HEK293 (cell line): ENCODE data around the gene HOXA4.

ENCODE experiments used
- ELK4 ChIP-seq: IDR thresholded peaks from 2 replicates; pipeline ENCODE4 v1.6.1; 2011; ENCODE audit warnings: mild to moderate bottlenecking, low read depth, low read length, borderline replicate concordance
- GFI1B ChIP-seq: fragments of 450-650 bp; formaldehyde crosslinking; IDR thresholded peaks from 2 replicates; pipeline ENCODE4 v1.5.1; 2016; ENCODE audit warnings: missing biosample characterization, missing genetic modification characterization
- MEIS1 ChIP-seq: sonication (generic); formaldehyde crosslinking; IDR thresholded peaks from 2 replicates; pipeline ENCODE4 v1.8.1; 2022; ENCODE audit warnings: missing genetic modification reagents, mild to moderate bottlenecking, borderline replicate concordance
- PRDM1 ChIP-seq: fragments of 450-650 bp; formaldehyde crosslinking; IDR thresholded peaks from 2 replicates; pipeline ENCODE4; 2016; ENCODE audit warnings: missing biosample characterization, missing genetic modification characterization
- REPIN1 ChIP-seq: fragments of 450-650 bp; formaldehyde crosslinking; IDR thresholded peaks from 2 replicates; pipeline ENCODE4 v1.5.1; 2017; ENCODE audit warnings: missing biosample characterization, missing genetic modification characterization, low read depth
- TRIM28 ChIP-seq: IDR thresholded peaks from 2 replicates; pipeline ENCODE4 v1.6.1; 2011; ENCODE audit warnings: low read length, control low read depth, borderline replicate concordance
- ZBTB49 ChIP-seq: fragments of 450-650 bp; formaldehyde crosslinking; IDR thresholded peaks from 2 replicates; pipeline ENCODE4 v1.5.1; 2016; ENCODE audit warnings: missing biosample characterization, missing genetic modification characterization, low read depth
- ZBTB6 ChIP-seq: fragments of 450-650 bp; formaldehyde crosslinking; IDR thresholded peaks from 2 replicates; pipeline ENCODE4 v1.5.1; 2017; ENCODE audit warnings: missing biosample characterization, missing genetic modification characterization
- ZBTB7A ChIP-seq: fragments of 450-650 bp; formaldehyde crosslinking; IDR thresholded peaks from 2 replicates; pipeline ENCODE4 v1.5.1; 2016; ENCODE audit warnings: low read depth, missing biosample characterization, missing genetic modification characterization
- ZNF112 ChIP-seq: fragments of 450-650 bp; formaldehyde crosslinking; IDR thresholded peaks from 2 replicates; pipeline ENCODE4 v1.5.0; 2017; ENCODE audit warnings: missing biosample characterization, missing genetic modification characterization
- ZNF121 ChIP-seq: fragments of 450-650 bp; formaldehyde crosslinking; IDR thresholded peaks from 2 replicates; pipeline ENCODE4 v1.5.1; 2016; ENCODE audit warnings: missing biosample characterization, missing genetic modification characterization
- ZNF174 ChIP-seq: fragments of 450-650 bp; formaldehyde crosslinking; IDR thresholded peaks from 2 replicates; pipeline ENCODE4 v1.5.0; 2017; ENCODE audit warnings: missing biosample characterization, mild to moderate bottlenecking, missing genetic modification characterization
- ZNF223 ChIP-seq: fragments of 450-650 bp; formaldehyde crosslinking; IDR thresholded peaks from 2 replicates; pipeline ENCODE4 v1.5.1; 2016; ENCODE audit warnings: missing biosample characterization, missing genetic modification characterization
- ZNF280D ChIP-seq: fragments of 450-650 bp; formaldehyde crosslinking; IDR thresholded peaks from 2 replicates; pipeline ENCODE4 v1.5.1; 2016; ENCODE audit warnings: missing biosample characterization, missing genetic modification characterization
- ZNF302 ChIP-seq: fragments of 450-650 bp; formaldehyde crosslinking; IDR thresholded peaks from 2 replicates; pipeline ENCODE4 v1.5.1; 2016; ENCODE audit warnings: missing biosample characterization, missing genetic modification characterization, low read depth
- ZNF311 ChIP-seq: fragments of 450-650 bp; formaldehyde crosslinking; IDR thresholded peaks from 2 replicates; pipeline ENCODE4 v1.5.1; 2017; ENCODE audit warnings: missing biosample characterization, missing genetic modification characterization, borderline replicate concordance
- ZNF324 ChIP-seq: fragments of 450-650 bp; formaldehyde crosslinking; IDR thresholded peaks from 2 replicates; pipeline ENCODE4 v1.5.1; 2016; ENCODE audit warnings: missing biosample characterization, missing genetic modification characterization
- ZNF501 ChIP-seq: fragments of 450-650 bp; formaldehyde crosslinking; IDR thresholded peaks from 2 replicates; pipeline ENCODE4 v1.5.1; 2016; ENCODE audit warnings: missing biosample characterization, missing genetic modification characterization
- ZNF544 ChIP-seq: fragments of 450-650 bp; formaldehyde crosslinking; IDR thresholded peaks from 2 replicates; pipeline ENCODE4 v1.5.0; 2017; ENCODE audit warnings: missing biosample characterization, missing genetic modification characterization
- ZNF585B ChIP-seq: fragments of 450-650 bp; formaldehyde crosslinking; IDR thresholded peaks from 2 replicates; pipeline ENCODE4 v1.5.1; 2016; ENCODE audit warnings: missing biosample characterization, missing genetic modification characterization
- ZNF623 ChIP-seq: fragments of 450-650 bp; formaldehyde crosslinking; IDR thresholded peaks from 2 replicates; pipeline ENCODE4 v1.5.1; 2016; ENCODE audit warnings: missing biosample characterization, missing genetic modification characterization
- ZNF76 ChIP-seq: fragments of 450-650 bp; formaldehyde crosslinking; IDR thresholded peaks from 2 replicates; pipeline ENCODE4; 2016; ENCODE audit warnings: low read depth, missing biosample characterization, missing genetic modification characterization, borderline replicate concordance
- ZSCAN16 ChIP-seq: fragments of 450-650 bp; formaldehyde crosslinking; IDR thresholded peaks from 2 replicates; pipeline ENCODE4 v1.5.1; 2016; ENCODE audit warnings: missing biosample characterization, missing genetic modification characterization
- ZSCAN4 ChIP-seq: fragments of 450-650 bp; formaldehyde crosslinking; IDR thresholded peaks from 2 replicates; pipeline ENCODE4 v1.5.1; 2017; ENCODE audit warnings: missing biosample characterization, missing genetic modification characterization
- TF ChIP-seq, protein P1 (sequence below): fragments of 450-650 bp; formaldehyde crosslinking; IDR thresholded peaks from 2 replicates; pipeline ENCODE4 v1.5.1; 2016; ENCODE audit warnings: missing biosample characterization, missing genetic modification characterization
- TF ChIP-seq, protein P2 (sequence below): fragments of 450-650 bp; IDR thresholded peaks from 2 replicates; pipeline ENCODE4 v1.5.1; 2018; ENCODE audit warnings: missing biosample characterization, missing genetic modification characterization

Gene HOXA4

DNA sequence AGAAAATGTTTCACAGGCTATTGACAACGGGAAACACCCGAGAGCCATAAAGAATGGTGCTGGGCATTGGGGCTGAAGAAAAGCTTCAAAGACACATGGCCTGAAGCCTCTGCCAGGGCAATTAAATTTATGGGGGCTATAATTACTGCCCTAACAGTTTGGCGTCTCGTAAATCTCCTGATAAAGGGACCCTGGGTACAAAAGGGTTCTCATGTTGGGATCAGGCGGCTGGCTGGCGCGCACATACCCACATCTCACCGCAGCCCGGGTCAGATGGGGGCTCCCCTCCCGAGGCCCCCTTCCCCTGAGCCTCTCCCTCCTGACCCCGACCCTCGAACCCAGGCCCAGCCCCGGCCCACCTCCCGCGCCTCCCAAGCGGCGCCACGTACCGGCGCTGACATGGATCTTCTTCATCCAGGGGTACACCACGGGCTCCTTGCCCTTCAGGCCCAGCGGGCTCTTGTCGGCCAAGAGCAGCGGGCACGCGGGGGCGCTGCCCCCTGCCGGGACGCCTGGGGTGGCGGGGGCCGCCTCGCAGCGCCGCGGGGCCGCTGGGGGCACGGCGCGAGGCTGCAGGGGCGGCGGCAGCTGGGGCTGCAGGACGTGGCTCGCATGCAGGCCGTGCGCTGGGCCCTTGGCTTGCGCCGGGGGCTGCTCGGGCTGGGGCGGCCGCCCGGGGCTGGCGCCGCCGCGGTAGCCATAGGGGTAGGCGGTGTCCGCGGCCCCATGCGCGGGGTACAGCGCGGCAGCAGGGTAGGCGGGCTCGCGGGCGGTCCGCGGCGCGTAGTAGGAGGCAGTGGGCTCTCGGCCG is 623 bp downstream of the HOXA4 start (continued):
- TF ChIP-seq PRDM1 (tag by site-specific recombination) (no peak), GFI1B (tag by site-specific recombination) (0 out of 2 replicates have a peak, but pooled peaks have one; percentile 20), ZNF501 (tag by site-specific recombination) (0 out of 2 replicates have a peak, but pooled peaks have one; percentile 35), ZNF112 (no peak), ZNF585B (tag by site-specific recombination) (no peak), REPIN1 (tag by site-specific recombination) (no peak), ZSCAN16 (tag by site-specific recombination) (no peak), ZNF174 (tag by site-specific recombination) (no peak), ZNF280D (no peak), ZNF223 (no peak), ZNF302 (tag by site-specific recombination) (no peak), ZNF121 (tag by site-specific recombination) (no peak), ZNF311 (tag by site-specific recombination) (no peak), ZNF76 (tag by site-specific recombination) (peak; percentile 80), ZBTB6 (tag by site-specific recombination) (no peak), ELK4 (no peak), ZSCAN4 (tag by site-specific recombination) (no peak), MEIS1 (CRISPR knock-in tag) (no peak), TRIM28 (no peak), ZNF324 (tag by site-specific recombination) (no peak), ZNF544 (tag by site-specific recombination) (no peak), ZBTB49 (tag by site-specific recombination) (no peak), ZBTB7A (tag by site-specific recombination) (no peak), ZNF623 (no peak)
- TF ChIP-seq, protein P1, sequence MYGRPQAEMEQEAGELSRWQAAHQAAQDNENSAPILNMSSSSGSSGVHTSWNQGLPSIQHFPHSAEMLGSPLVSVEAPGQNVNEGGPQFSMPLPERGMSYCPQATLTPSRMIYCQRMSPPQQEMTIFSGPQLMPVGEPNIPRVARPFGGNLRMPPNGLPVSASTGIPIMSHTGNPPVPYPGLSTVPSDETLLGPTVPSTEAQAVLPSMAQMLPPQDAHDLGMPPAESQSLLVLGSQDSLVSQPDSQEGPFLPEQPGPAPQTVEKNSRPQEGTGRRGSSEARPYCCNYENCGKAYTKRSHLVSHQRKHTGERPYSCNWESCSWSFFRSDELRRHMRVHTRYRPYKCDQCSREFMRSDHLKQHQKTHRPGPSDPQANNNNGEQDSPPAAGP (tag by site-specific recombination) = no peak
- TF ChIP-seq, protein P2, sequence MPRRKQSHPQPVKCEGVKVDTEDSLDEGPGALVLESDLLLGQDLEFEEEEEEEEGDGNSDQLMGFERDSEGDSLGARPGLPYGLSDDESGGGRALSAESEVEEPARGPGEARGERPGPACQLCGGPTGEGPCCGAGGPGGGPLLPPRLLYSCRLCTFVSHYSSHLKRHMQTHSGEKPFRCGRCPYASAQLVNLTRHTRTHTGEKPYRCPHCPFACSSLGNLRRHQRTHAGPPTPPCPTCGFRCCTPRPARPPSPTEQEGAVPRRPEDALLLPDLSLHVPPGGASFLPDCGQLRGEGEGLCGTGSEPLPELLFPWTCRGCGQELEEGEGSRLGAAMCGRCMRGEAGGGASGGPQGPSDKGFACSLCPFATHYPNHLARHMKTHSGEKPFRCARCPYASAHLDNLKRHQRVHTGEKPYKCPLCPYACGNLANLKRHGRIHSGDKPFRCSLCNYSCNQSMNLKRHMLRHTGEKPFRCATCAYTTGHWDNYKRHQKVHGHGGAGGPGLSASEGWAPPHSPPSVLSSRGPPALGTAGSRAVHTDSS (tag by site-specific recombination) = no peak
